B cell (primary cell): Measurements from ENCODE around the gene DYRK3. TPM values are rescaled to one million over a fixed set of nuclear protein-coding genes. Genes with fewer than 3 reads are reported as not detected.

Experiments
- ATAC-seq: fragments of 200-7000 bp; cut with Tn5 transposase; one replicate; pipeline ENCODE4 v1.10.0; 2021; ENCODE audit warnings: low read depth, mild to moderate bottlenecking, moderate number of reproducible peaks, moderate library complexity
- CTCF ChIA-PET: fragments of 350-600 bp; sonication (Branson Sonifier 250); formaldehyde crosslinking; loops from one replicate; lab custom pipeline; 2021; ENCODE audit warnings: antibody characterized with exemption, inconsistent platforms; lab: Charles Lee
- POLR2A ChIA-PET: fragments of 350-600 bp; sonication (Branson Sonifier 250); formaldehyde crosslinking; loops from one replicate; lab custom pipeline; 2021; ENCODE audit warnings: antibody characterized with exemption; lab: Charles Lee
- DNase-seq: peaks from one replicate; pipeline ENCODE4 v3.0.0; 2013
- H2AFZ ChIP-seq: 2 replicates; pipeline ENCODE4 v1.6.1; 2012; ENCODE audit warnings: mild to moderate bottlenecking, low read depth, low read length; ENCODE audit not compliant: insufficient read depth, poor library complexity, severe bottlenecking
- H3K27ac ChIP-seq, 2 donors: 1 replicate in 1 of 2; 2 replicates in 1 of 2; pipeline ENCODE4 v1.5.1; 2012 to 2013; ENCODE audit warnings: low read length in 2 of 2, mild to moderate bottlenecking in 2 of 2, moderate library complexity in 1 of 2
- H3K27me3 ChIP-seq, 4 experiments: fragments of 200-600 bp in 1 of 4; sonication (generic) in 1 of 4; replicated peaks in 1 of 4; 1 replicate in 2 of 4; 2 replicates in 2 of 4; pipeline versions ENCODE4 v1.6.1 to v1.7.0; 2013 to 2016; ENCODE audit warnings: low read length in 3 of 4, mild to moderate bottlenecking in 2 of 4, mixed read lengths in 1 of 4, moderate library complexity in 1 of 4; ENCODE audit not compliant: insufficient read depth in 4 of 4, control insufficient read depth in 3 of 4; ENCODE audit errors: control extremely low read depth in 1 of 4
- H3K36me3 ChIP-seq, 2 experiments: replicated peaks in 1 of 2; 1 replicate in 1 of 2; 2 replicates in 1 of 2; pipeline versions ENCODE4 v1.6.1 to v1.7.1; 2013; ENCODE audit warnings: low read length in 1 of 2; ENCODE audit not compliant: insufficient read depth in 2 of 2, control insufficient read depth in 1 of 2; ENCODE audit errors: control extremely low read depth in 1 of 2, extremely low read depth in 1 of 2
- H3K4me1 ChIP-seq, 2 donors: fragments of 200-600 bp in 1 of 2; sonication (generic) in 1 of 2; 1 replicate in 1 of 2; 2 replicates in 1 of 2; pipeline versions ENCODE4 v1.5.1 to v1.6.1; 2013 to 2017; ENCODE audit warnings: low read length in 2 of 2; ENCODE audit not compliant: control insufficient read depth in 2 of 2, insufficient read depth in 2 of 2
- H3K4me2 ChIP-seq: replicated peaks from 2 replicates; pipeline ENCODE3; 2012; ENCODE audit warnings: mild to moderate bottlenecking, low read depth, low read length; ENCODE audit not compliant: poor library complexity, severe bottlenecking
- H3K4me3 ChIP-seq, 5 experiments: fragments of 200-600 bp in 1 of 5; sonication (generic) in 1 of 5; 1 replicate in 3 of 5; 2 replicates in 2 of 5; pipeline versions ENCODE4 v1.5.1 to v1.7.0; 2011 to 2016; ENCODE audit warnings: low read length in 4 of 5, mild to moderate bottlenecking in 4 of 5, low read depth in 2 of 5, control low read depth in 1 of 5, moderate library complexity in 1 of 5; ENCODE audit not compliant: insufficient read depth in 1 of 5; ENCODE audit errors: control extremely low read depth in 1 of 5, extremely low read depth in 1 of 5
- H3K79me2 ChIP-seq: fragments of 200-600 bp; sonication (generic); one replicate; pipeline ENCODE4 v1.6.0; 2016; ENCODE audit warnings: low read length; ENCODE audit not compliant: control insufficient read depth, insufficient read depth
- H3K9ac ChIP-seq: fragments of 200-600 bp; sonication (generic); 2 replicates; pipeline ENCODE4 v1.6.1; 2017; ENCODE audit warnings: mild to moderate bottlenecking, low read length, moderate library complexity
- H3K9me3 ChIP-seq, 3 donors: one replicate each; pipeline versions ENCODE4 v1.6.1 to v1.7.1; 2013; ENCODE audit warnings: low read length in 2 of 3; ENCODE audit not compliant: control insufficient read depth in 2 of 3, insufficient read depth in 1 of 3; ENCODE audit errors: control extremely low read depth in 1 of 3
- H4K20me1 ChIP-seq: 2 replicates; pipeline ENCODE4 v1.6.0; 2012; ENCODE audit warnings: mild to moderate bottlenecking, low read length; ENCODE audit not compliant: insufficient read depth, control insufficient read depth, poor library complexity, severe bottlenecking
- H3K27ac Mint-ChIP-seq: one replicate; pipeline ENCODE4 v1.8.0; 2021; ENCODE audit warnings: mixed read lengths
- H3K27me3 Mint-ChIP-seq: one replicate; pipeline ENCODE4 v1.8.0; 2021; ENCODE audit warnings: mixed read lengths
- H3K4me1 Mint-ChIP-seq: one replicate; pipeline ENCODE4 v1.8.0; 2021; ENCODE audit warnings: mixed read lengths
- H3K4me3 Mint-ChIP-seq: one replicate; pipeline ENCODE4 v1.8.0; 2021; ENCODE audit warnings: mixed read lengths
- H3K9me3 Mint-ChIP-seq: one replicate; pipeline ENCODE4 v1.8.0; 2022; ENCODE audit warnings: mixed read lengths; ENCODE audit not compliant: insufficient read depth
- EZH2 ChIP-seq: IDR thresholded peaks from 2 replicates; pipeline ENCODE4 v1.6.1; 2012; ENCODE audit warnings: borderline replicate concordance, low read depth, mild to moderate bottlenecking, moderate library complexity, low read length; ENCODE audit not compliant: insufficient read depth, poor library complexity, severe bottlenecking
- WGBS: methylation state at CpG from one replicate; pipeline ENCODE4 v1.1.5; 2013; ENCODE audit warnings: missing lambda C conversion rate; ENCODE audit not compliant: insufficient coverage; 5-methylcytosine and 5-hydroxymethylcytosine counted together
- intact Hi-C: fragments of 100-400 bp; cut with micrococcal nuclease; formaldehyde crosslinking; loops from one replicate; pipeline ENCODE4 v1.10.0; 2022
- polyA plus RNA-seq: library from polyadenylated mRNA; depleted of rRNA; stranded (reverse); fragments of >200 nt; gene quantifications from 2 replicates; pipeline ENCODE4 v1.2.3, GENCODE V29; 2012
- total RNA-seq, 2 donors: library from RNA; stranded (reverse); fragments of 120-200 nt in 1 of 2; gene quantifications; 1 replicate in 1 of 2; 2 replicates in 1 of 2; pipeline versions ENCODE4 v1.2.3 to v1.2.4, GENCODE V29; 2013 to 2022
- TF ChIP-seq, protein P1 (sequence below): fragments of 200-600 bp; IDR thresholded peaks from one replicate; pipeline ENCODE4 v1.8.0; 2022; ENCODE audit warnings: antibody characterized with exemption, mild to moderate bottlenecking

DYRK3 gene
- total and polyA plus RNA-seq, 2 donors (not counting 1 experiment from before 2014, with no cell fraction given): 0.30 TPM; not detected in 1

GRCh38 chr1:206672011-206672688 lies 36.8 kb downstream of the DYRK3 start:
- intact Hi-C loops: no loop called here
- H3K27ac ChIP-seq: no peak overlapping the region
- no peak for TF ChIP-seq EZH2
- TF ChIP-seq, protein P1, sequence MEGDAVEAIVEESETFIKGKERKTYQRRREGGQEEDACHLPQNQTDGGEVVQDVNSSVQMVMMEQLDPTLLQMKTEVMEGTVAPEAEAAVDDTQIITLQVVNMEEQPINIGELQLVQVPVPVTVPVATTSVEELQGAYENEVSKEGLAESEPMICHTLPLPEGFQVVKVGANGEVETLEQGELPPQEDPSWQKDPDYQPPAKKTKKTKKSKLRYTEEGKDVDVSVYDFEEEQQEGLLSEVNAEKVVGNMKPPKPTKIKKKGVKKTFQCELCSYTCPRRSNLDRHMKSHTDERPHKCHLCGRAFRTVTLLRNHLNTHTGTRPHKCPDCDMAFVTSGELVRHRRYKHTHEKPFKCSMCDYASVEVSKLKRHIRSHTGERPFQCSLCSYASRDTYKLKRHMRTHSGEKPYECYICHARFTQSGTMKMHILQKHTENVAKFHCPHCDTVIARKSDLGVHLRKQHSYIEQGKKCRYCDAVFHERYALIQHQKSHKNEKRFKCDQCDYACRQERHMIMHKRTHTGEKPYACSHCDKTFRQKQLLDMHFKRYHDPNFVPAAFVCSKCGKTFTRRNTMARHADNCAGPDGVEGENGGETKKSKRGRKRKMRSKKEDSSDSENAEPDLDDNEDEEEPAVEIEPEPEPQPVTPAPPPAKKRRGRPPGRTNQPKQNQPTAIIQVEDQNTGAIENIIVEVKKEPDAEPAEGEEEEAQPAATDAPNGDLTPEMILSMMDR: no peak
- Mint-ChIP-seq H3K4me3 (no peak overlapping the region), H3K27ac (no peak overlapping the region), H3K4me1 (peaks cover 16% of the 10 kb centered on the region), H3K9me3 (no peaks in the 10 kb centered on the region), H3K27me3 (peaks cover 22% of the 10 kb centered on the region)
- peak; percentile 12 for ATAC-seq
- no peak overlapping the region for H3K9ac ChIP-seq
- H4K20me1 ChIP-seq: no peaks in the 10 kb centered on the region
- 40% methylated on average over 7 of the region's 8 CpGs for WGBS
- CTCF ChIA-PET: interaction anchor here (1.0 to 7.1 kb wide), 10 partner anchors 9 to 137 kb away, joined by 3 to 86 read pairs (median 4); partner anchors contain the start of gene DYRK3
- no peaks in the 10 kb centered on the region for H3K79me2 ChIP-seq
- no peaks in the 10 kb centered on the region for H3K9me3 ChIP-seq
- no peaks in the 10 kb centered on the region for H3K36me3 ChIP-seq
- no peak overlapping the region for H3K4me3 ChIP-seq
- H3K4me2 ChIP-seq: peak overlapping the region; percentile 28
- no peak overlapping the region for H2AFZ ChIP-seq
- peaks cover 0 to 31% (median 7%) of the 10 kb centered on the region in 4 experiments for H3K27me3 ChIP-seq
- POLR2A ChIA-PET: interaction anchor here (0.7 kb wide), 1 partner anchor 9 kb away, joined by 4 read pairs; no protein-coding TSS in a partner anchor
- peak; percentile 36 for DNase-seq
- peaks cover 28 to 34% of the 10 kb centered on the region in 2 donors for H3K4me1 ChIP-seq
